ENCODE results near the gene B4GALT7.
"Not testable (repeated sequence)": the region's sequence is repeated elsewhere in the genome, so short reads cannot be mapped to it uniquely, and the experiment has no call there.

The B4GALT7 gene

DNA sequence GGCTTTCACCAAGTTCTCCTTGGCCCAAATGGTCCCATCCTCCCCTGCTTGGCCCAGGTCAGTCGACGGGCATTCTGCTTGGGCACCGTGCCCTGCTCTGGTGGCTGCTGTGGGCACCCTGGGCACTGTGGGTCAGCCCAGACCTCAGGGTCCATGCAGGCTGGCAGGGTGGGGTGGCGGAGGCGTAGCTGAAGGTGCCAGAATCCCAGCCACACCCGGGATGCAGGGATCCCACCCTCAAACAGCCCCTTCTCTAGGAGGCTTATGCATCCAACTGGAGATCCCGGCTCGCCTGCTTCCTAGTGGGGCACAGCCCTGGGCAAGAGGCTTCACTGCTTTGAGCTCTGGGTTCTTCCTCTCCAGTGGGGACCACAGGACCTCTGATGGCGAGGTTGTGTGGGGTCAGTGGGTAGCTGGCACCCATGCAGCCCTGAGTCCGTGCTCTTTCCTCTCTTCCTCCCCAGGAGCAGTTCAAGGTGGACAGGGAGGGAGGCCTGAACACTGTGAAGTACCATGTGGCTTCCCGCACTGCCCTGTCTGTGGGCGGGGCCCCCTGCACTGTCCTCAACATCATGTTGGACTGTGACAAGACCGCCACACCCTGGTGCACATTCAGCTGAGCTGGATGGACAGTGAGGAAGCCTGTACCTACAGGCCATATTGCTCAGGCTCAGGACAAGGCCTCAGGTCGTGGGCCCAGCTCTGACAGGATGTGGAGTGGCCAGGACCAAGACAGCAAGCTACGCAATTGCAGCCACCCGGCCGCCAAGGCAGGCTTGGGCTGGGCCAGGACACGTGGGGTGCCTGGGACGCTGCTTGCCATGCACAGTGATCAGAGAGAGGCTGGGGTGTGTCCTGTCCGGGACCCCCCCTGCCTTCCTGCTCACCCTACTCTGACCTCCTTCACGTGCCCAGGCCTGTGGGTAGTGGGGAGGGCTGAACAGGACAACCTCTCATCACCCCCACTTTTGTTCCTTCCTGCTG, 9.4 kb downstream of the B4GALT7 start:
- DNase-seq (ENCODE audit: low read depth): no peak

DNA sequence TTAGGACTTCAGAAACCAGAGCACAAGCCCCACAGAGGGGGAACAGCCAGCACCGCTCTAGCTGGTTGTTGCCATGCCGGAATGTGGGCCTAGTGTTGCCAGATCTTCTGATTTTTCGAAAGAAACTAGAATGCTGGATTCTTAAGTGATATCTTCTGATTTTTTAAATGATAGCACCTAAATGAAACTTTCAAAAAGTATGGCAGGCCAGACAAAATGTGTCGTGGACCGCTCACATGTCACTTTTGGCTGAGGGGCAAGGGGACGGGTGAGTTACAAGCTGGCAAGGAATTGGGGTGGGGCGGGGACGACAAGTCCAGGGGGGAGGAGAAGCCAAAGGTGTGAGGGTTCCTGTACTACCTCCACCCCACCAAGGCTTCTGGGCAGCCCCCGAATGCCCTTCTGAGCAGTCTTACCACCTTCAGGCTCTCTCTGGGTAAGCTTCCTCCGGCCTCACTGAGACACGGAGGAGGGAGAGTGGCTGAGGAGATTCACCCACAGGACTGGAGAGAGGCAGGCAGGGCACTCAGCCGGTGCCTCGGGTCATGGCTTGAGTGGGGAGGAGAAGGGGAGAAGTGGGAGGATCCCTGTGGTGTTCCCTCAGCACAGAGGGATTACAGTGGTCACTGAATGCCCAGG, 10.3 kb downstream of the B4GALT7 start:
- no peak for DNase-seq (ENCODE audit: low read depth)

GRCh38 chr5:177610770-177611445, 11.0 kb downstream of the B4GALT7 start:
- no peak for DNase-seq (ENCODE audit: low read depth)

- DNase-seq (ENCODE audit: low read depth): no peak
Observed at GRCh38 chr5:177611446-177612214, 11.7 kb downstream of the B4GALT7 start.

GRCh38 chr5:177612215-177612673, 12.3 kb downstream of the B4GALT7 start:
- no peak for DNase-seq (ENCODE audit: low read depth)

DNA sequence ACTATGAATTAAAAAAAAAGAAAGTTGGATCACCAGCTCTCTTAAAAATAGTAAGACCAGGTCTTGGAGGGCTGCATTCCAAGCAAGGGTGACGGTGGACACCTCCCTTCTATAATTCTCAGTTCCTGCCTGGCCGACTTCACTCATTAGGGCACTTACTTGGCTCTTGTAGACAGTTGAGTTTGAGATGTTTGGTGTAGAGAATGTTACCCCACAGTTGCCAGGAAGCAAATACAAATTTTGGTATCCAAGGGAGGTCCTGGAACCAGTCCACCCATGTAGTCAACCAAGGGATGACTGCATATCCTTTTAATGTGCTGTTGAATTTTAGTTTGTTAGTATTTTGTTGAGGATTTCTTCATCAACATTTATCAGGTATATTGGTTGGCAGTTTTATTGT, 20.6 kb downstream of the B4GALT7 start:
- DNase-seq (ENCODE audit: low read depth): no peak

DNA sequence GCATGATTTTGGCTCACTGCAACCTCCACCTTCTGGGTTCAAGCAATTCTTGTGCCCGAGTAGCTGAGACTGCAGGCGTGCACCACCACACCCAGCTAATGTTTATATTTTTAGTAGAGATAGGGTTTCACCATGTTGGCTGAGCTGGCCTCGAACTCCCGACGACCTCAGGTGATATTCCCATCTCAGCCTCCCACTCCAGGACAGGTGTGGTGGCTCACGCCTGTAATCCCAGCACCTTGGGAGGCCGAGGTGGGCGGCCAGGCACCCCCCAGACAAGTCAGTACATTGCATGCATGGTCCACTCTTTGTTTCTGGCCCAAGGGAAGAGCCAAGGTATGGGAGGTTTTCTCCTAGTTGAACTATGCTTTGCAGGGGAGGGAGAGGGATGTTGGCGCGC, 24.2 kb downstream of the B4GALT7 start:
- not testable (repeated sequence) for DNase-seq (ENCODE audit: low read depth)

- not testable (repeated sequence) for DNase-seq (ENCODE audit: low read depth)
Observed at GRCh38 chr5:177630186-177630585, 30.3 kb downstream of the B4GALT7 start.

- DNase-seq (ENCODE audit: low read depth): not testable (repeated sequence)
Observed at GRCh38 chr5:177634912-177635311, 35.0 kb downstream of the B4GALT7 start.

DNA sequence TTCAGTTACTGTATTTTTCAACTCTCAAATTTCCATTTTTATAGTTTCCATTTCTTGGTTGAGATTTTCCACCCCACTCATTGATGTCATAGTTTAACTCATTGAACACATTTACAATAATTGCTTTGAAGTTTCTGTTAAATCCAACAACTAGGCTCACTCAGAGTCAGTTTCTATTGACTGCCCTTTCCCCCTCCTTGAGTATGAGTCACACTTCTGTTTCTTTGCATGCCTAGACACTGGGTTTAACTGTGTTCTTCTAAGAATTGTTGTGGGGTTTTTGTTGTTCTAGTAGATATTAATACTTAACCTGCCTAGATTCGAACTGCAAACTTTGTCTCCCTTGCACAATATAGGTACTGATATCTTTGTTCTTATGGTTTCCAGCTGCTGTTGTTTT, 45.5 kb downstream of the B4GALT7 start:
- not testable (repeated sequence) for DNase-seq (ENCODE audit: low read depth)

DNA sequence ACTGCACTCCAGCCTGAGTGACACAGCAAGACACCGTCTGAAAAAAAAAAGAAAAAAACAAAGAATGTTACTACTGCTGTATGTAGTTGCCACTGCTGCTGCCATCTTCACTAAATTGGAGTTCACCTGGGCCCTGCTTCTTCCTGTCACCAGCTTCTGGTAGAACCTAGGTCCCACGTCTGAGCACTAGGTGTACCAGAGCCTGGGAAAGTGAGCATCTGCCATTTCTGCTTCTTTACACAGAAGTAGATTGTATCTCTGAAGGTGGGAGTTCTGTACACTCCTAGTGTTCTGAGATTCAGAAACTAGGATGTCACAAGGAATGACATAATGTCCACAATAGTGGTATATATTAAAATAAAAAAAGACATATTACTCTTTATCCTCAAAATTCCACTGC, 51.3 kb downstream of the B4GALT7 start:
- not testable (repeated sequence) for DNase-seq (ENCODE audit: low read depth)

GRCh38 chr5:177657846-177658245, 57.9 kb downstream of the B4GALT7 start:
- DNase-seq (ENCODE audit: low read depth): not testable (repeated sequence)

DNA sequence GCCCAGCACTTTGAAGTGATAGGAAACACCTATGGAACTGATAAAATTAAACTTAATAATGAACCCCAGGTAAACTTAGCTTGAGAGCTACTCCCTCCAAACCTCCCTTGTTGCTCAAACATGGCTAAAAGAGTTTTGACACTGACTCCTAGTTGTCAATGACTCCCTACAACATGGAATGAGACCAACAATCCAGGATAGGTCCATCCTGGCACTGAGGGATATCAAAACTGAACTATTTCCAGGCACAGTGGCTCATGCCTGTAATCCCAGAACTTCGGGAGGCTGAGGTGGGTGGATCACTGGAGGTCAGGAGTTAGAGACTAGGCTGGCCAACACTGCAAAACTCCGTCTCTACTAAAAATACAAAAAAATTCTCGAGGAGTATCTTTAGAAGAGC, 58.6 kb downstream of the B4GALT7 start:
- DNase-seq (ENCODE audit: low read depth): not testable (repeated sequence)

Data from activated T-cell treated with anti-CD3 and anti-CD28 coated beads for 24 hours (primary cell).